Loucy (cell line): ENCODE measurements around the gene STK32C.

Source experiments
- H2AFZ ChIP-seq: fragments of 200-600 bp; sonication (generic); 2 replicates; pipeline ENCODE4 v1.6.0; 2016; ENCODE audit warnings: antibody characterized with exemption, mild to moderate bottlenecking, low read length, moderate library complexity
- H3F3A ChIP-seq: fragments of 200-600 bp; 2 replicates; pipeline ENCODE4 v1.6.0; 2016; ENCODE audit warnings: antibody characterized with exemption, low read depth, mild to moderate bottlenecking
- H3K27me3 ChIP-seq: fragments of 200-600 bp; sonication (generic); 2 replicates; pipeline ENCODE4 v1.6.1; 2014; ENCODE audit warnings: low read length, mild to moderate bottlenecking; ENCODE audit not compliant: insufficient read depth, poor library complexity, severe bottlenecking
- H3K36me3 ChIP-seq: fragments of 200-600 bp; sonication (generic); 2 replicates; pipeline ENCODE4 v1.6.1; 2016; ENCODE audit warnings: low read length; ENCODE audit not compliant: insufficient read depth
- H3K4me1 ChIP-seq: fragments of 200-600 bp; sonication (generic); 2 replicates; pipeline ENCODE4 v1.5.1; 2014; ENCODE audit warnings: low read length, mild to moderate bottlenecking; ENCODE audit not compliant: insufficient read depth, poor library complexity, severe bottlenecking
- H3K4me2 ChIP-seq: fragments of 200-600 bp; sonication (generic); 2 replicates; pipeline ENCODE4 v1.6.0; 2014; ENCODE audit warnings: antibody characterized with exemption, low read length, low read depth, mild to moderate bottlenecking; ENCODE audit not compliant: poor library complexity, severe bottlenecking
- H3K4me3 ChIP-seq: fragments of 200-600 bp; sonication (generic); 2 replicates; pipeline ENCODE4 v1.5.1; 2014; ENCODE audit warnings: low read length, mild to moderate bottlenecking, mixed read lengths; ENCODE audit not compliant: poor library complexity, severe bottlenecking
- H3K79me2 ChIP-seq: fragments of 200-600 bp; sonication (generic); 2 replicates; pipeline ENCODE4 v1.6.1; 2014; ENCODE audit warnings: low read length; ENCODE audit not compliant: insufficient read depth
- H3K9ac ChIP-seq: fragments of 200-600 bp; sonication (generic); 2 replicates; pipeline ENCODE4 v1.6.0; 2014; ENCODE audit warnings: mild to moderate bottlenecking, low read depth, low read length, moderate library complexity; ENCODE audit not compliant: poor library complexity, severe bottlenecking
- H3K9me2 ChIP-seq: fragments of 200-600 bp; sonication (generic); replicated peaks from 2 replicates; pipeline ENCODE4 v1.6.1; 2016; ENCODE audit warnings: low read depth, low read length, mixed read lengths
- H3K9me3 ChIP-seq: fragments of 200-600 bp; sonication (generic); 2 replicates; pipeline ENCODE4 v1.6.1; 2014; ENCODE audit warnings: mild to moderate bottlenecking, antibody characterized with exemption, low read length, low read depth; ENCODE audit not compliant: insufficient read depth
- H4K20me1 ChIP-seq: fragments of 200-600 bp; sonication (generic); 2 replicates; pipeline ENCODE4 v1.6.0; 2014; ENCODE audit warnings: antibody characterized with exemption, low read length, mild to moderate bottlenecking; ENCODE audit not compliant: insufficient read depth, poor library complexity, severe bottlenecking
- EZH2phosphoT487 ChIP-seq: fragments of 200-600 bp; IDR thresholded peaks from 2 replicates; pipeline ENCODE4 v1.6.1; 2018; ENCODE audit warnings: antibody characterized with exemption, mild to moderate bottlenecking, moderate library complexity, borderline replicate concordance
- TF ChIP-seq, protein P1 (sequence below): fragments of 200-600 bp; sonication (generic); conservative IDR thresholded peaks from 2 replicates; pipeline ENCODE4 v1.5.1; 2014; ENCODE audit warnings: mild to moderate bottlenecking, antibody characterized with exemption, low read length

STK32C gene

DNA sequence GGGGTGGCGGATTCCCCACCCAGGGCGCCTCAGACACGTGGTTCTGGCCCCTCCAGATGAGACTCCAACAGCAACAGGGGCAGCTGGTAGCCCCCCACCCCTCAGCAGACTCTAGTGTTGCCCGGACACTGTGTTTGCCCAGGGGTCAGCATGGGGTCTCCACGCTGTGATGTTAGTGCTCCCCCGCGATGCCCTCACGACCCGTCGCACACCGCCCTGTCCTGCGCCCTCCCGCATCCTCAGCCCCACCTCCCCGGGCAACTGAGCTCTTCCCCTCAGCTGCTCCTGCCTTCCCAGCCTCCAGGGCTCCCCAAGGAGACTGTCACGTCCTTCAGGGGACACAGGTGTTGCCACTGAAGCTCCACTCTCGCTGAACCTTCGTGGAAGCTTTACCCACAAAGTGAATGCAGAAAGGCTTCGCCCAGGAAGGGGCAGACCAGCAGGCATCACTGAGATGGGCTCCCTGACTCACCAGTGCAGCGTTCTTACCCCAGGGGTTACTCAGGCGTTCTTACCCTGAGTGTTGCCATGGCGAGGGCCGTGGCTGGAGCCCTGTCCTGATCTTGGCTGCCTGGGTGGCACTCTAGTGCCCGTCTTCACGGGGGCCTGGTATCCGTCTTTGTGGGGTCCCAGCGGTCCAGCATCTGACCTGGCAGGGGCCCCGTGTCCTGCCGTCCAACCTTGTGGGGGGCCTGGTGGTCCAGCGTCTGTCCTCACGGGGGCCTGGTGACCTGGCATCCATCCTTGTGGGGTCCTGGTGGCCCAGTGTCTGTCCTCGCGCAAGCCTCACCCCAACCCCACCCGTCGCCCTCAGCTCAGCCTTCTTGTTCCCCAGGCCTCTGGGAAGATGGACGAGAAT is 106.4 kb downstream of the STK32C start:
- H3K4me3 ChIP-seq: no peak overlapping the region
- H3K36me3 ChIP-seq: no peaks in the 10 kb centered on the region
- no peaks in the 10 kb centered on the region; the same call in 1 of the 2 replicates for H3K9me3 ChIP-seq
- no peaks in the 10 kb centered on the region for H4K20me1 ChIP-seq
- TF ChIP-seq, protein P1, sequence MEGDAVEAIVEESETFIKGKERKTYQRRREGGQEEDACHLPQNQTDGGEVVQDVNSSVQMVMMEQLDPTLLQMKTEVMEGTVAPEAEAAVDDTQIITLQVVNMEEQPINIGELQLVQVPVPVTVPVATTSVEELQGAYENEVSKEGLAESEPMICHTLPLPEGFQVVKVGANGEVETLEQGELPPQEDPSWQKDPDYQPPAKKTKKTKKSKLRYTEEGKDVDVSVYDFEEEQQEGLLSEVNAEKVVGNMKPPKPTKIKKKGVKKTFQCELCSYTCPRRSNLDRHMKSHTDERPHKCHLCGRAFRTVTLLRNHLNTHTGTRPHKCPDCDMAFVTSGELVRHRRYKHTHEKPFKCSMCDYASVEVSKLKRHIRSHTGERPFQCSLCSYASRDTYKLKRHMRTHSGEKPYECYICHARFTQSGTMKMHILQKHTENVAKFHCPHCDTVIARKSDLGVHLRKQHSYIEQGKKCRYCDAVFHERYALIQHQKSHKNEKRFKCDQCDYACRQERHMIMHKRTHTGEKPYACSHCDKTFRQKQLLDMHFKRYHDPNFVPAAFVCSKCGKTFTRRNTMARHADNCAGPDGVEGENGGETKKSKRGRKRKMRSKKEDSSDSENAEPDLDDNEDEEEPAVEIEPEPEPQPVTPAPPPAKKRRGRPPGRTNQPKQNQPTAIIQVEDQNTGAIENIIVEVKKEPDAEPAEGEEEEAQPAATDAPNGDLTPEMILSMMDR: no peak
- no peak for TF ChIP-seq EZH2phosphoT487
- no peak overlapping the region for H3K4me2 ChIP-seq
- no peaks in the 10 kb centered on the region for H3F3A ChIP-seq
- H2AFZ ChIP-seq: no peak overlapping the region
- no peaks in the 10 kb centered on the region for H3K9me2 ChIP-seq
- H3K4me1 ChIP-seq: no peaks in the 10 kb centered on the region
- no peaks in the 10 kb centered on the region for H3K79me2 ChIP-seq
- no peak overlapping the region for H3K9ac ChIP-seq
- H3K27me3 ChIP-seq: no peaks in the 10 kb centered on the region

- Histone ChIP-seq H3K4me2 (no peak overlapping the region), H3K4me3 (no peak overlapping the region), H3K9me3 (no peaks in the 10 kb centered on the region; the same call in 1 of the 2 replicates), H2AFZ (no peak overlapping the region), H3K36me3 (no peaks in the 10 kb centered on the region), H3K4me1 (no peaks in the 10 kb centered on the region), H3K79me2 (no peaks in the 10 kb centered on the region), H3K27me3 (no peaks in the 10 kb centered on the region), H4K20me1 (no peaks in the 10 kb centered on the region), H3K9ac (no peak overlapping the region), H3F3A (no peaks in the 10 kb centered on the region), H3K9me2 (no peaks in the 10 kb centered on the region)
- TF ChIP-seq, protein P1: no peak
- no peak for TF ChIP-seq EZH2phosphoT487
Observed at GRCh38 chr10:132200344-132201110, 107.2 kb downstream of the STK32C start.

DNA sequence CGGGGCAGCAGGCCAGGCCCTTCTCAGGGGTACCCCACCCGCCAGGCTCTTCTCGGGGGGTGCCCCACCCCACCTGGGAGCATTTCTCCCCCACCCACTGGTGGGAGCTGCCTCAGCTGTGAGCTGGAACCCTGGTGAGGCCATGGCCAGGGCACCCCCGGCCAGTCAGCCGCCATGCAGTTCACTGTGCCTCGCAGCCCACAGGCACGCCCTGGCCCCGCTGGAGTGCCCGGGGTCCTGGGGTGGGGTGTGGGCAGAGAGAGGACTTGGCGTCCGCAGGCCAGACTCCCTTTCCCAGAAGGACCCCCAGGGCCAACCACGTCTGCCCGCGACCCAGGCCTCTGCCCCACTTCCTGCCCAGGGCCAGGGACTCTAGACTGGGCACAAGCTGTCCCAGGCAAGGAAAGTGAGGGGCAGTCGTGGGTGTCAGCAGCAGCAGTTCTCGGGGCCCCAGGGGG is 107.9 kb downstream of the STK32C start:
- no peaks in the 10 kb centered on the region for H3K4me1 ChIP-seq
- no peaks in the 10 kb centered on the region for H3F3A ChIP-seq
- no peak overlapping the region for H3K4me2 ChIP-seq
- no peak overlapping the region for H3K4me3 ChIP-seq
- no peaks in the 10 kb centered on the region for H3K27me3 ChIP-seq
- no peaks in the 10 kb centered on the region for H3K79me2 ChIP-seq
- no peaks in the 10 kb centered on the region for H3K9me2 ChIP-seq
- TF ChIP-seq, protein P1: no peak
- TF ChIP-seq EZH2phosphoT487: no peak
- H3K36me3 ChIP-seq: no peaks in the 10 kb centered on the region
- no peak overlapping the region for H2AFZ ChIP-seq
- H3K9me3 ChIP-seq: no peaks in the 10 kb centered on the region; the same call in 1 of the 2 replicates
- H4K20me1 ChIP-seq: no peaks in the 10 kb centered on the region
- H3K9ac ChIP-seq: no peak overlapping the region
